Mononuclear cell (primary cell): ENCODE results near the gene AMD1. TPM values are rescaled to one million over a fixed set of nuclear protein-coding genes. Genes with fewer than 3 reads are reported as not detected.
"Not testable (repeated sequence)": the region's sequence is repeated elsewhere in the genome, so short reads cannot be mapped to it uniquely, and the experiment has no call there.

Experiments used
- H3K27me3 ChIP-seq: 2 replicates; pipeline ENCODE4 v1.6.0; 2011; ENCODE audit warnings: low read length, control low read depth; ENCODE audit not compliant: insufficient read depth
- H3K4me1 ChIP-seq: 2 replicates; pipeline ENCODE4 v1.5.1; 2011; ENCODE audit warnings: mild to moderate bottlenecking, low read length, control low read depth; ENCODE audit not compliant: insufficient read depth
- H3K4me3 ChIP-seq: 2 replicates; pipeline ENCODE4 v1.5.1; 2011; ENCODE audit warnings: mild to moderate bottlenecking, low read length, moderate library complexity
- H3K9me3 ChIP-seq: 2 replicates; pipeline ENCODE4 v1.5.1; 2011; ENCODE audit warnings: low read depth, mild to moderate bottlenecking, control low read depth, low read length
- total RNA-seq: library from RNA; depleted of rRNA; stranded (reverse); fragments of >200 nt; gene quantifications from one replicate; pipeline ENCODE4 v1.2.3, GENCODE V29; 2012

AMD1 gene
- total RNA-seq, 1 donor: 245 TPM

GRCh38 chr6:110886555-110887167, 12.1 kb downstream of the AMD1 start:
- peaks cover 57% of the 10 kb centered on the region for H3K4me1 ChIP-seq
- H3K4me3 ChIP-seq: no peak overlapping the region
- H3K9me3 ChIP-seq: no peaks in the 10 kb centered on the region
- no peaks in the 10 kb centered on the region for H3K27me3 ChIP-seq

GRCh38 chr6:110890288-110890687, 15.7 kb downstream of the AMD1 start:
- no peaks in the 10 kb centered on the region for H3K9me3 ChIP-seq
- H3K4me1 ChIP-seq: peaks cover 23% of the 10 kb centered on the region
- H3K4me3 ChIP-seq: no peak overlapping the region
- H3K27me3 ChIP-seq: no peaks in the 10 kb centered on the region

- H3K27me3 ChIP-seq: no peaks in the 10 kb centered on the region
- H3K4me1 ChIP-seq: no peaks in the 10 kb centered on the region
- H3K4me3 ChIP-seq: no peak overlapping the region
- H3K9me3 ChIP-seq: no peaks in the 10 kb centered on the region
These were observed 21.5 kb downstream of the AMD1 start for GRCh38 chr6:110895907-110896608.

GRCh38 chr6:110897433-110897832, 22.8 kb downstream of the AMD1 start:
- no peaks in the 10 kb centered on the region for H3K9me3 ChIP-seq
- H3K4me3 ChIP-seq: no peak overlapping the region
- H3K27me3 ChIP-seq: no peaks in the 10 kb centered on the region
- H3K4me1 ChIP-seq: no peaks in the 10 kb centered on the region

- H3K4me1 ChIP-seq: no peaks in the 10 kb centered on the region
- no peak overlapping the region for H3K4me3 ChIP-seq
- H3K27me3 ChIP-seq: no peaks in the 10 kb centered on the region
- no peaks in the 10 kb centered on the region for H3K9me3 ChIP-seq
These were observed 23.5 kb downstream of the AMD1 start for GRCh38 chr6:110898111-110898510.

- Histone ChIP-seq H3K4me1 (no peaks in the 10 kb centered on the region), H3K9me3 (peaks cover under 1% of the 10 kb centered on the region), H3K27me3 (no peaks in the 10 kb centered on the region), H3K4me3 (no peak overlapping the region)
These were observed 25.5 kb downstream of the AMD1 start for GRCh38 chr6:110900028-110900598.

- H3K4me3 ChIP-seq, H3K4me1 ChIP-seq, H3K9me3 ChIP-seq, H3K27me3 ChIP-seq: not testable (repeated sequence)
These were observed 27.0 kb downstream of the AMD1 start for GRCh38 chr6:110901601-110902000.

- Histone ChIP-seq H3K4me1 (no peaks in the 10 kb centered on the region), H3K9me3 (peaks cover 5% of the 10 kb centered on the region), H3K4me3 (no peak overlapping the region), H3K27me3 (no peaks in the 10 kb centered on the region)
These were observed 27.5 kb downstream of the AMD1 start for GRCh38 chr6:110902091-110902490.

- H3K4me3 ChIP-seq, H3K9me3 ChIP-seq, H3K27me3 ChIP-seq, H3K4me1 ChIP-seq: not testable (repeated sequence)
These were observed 31.7 kb downstream of the AMD1 start for GRCh38 chr6:110906273-110906672.

GRCh38 chr6:110930781-110931180, 56.2 kb downstream of the AMD1 start:
- H3K4me3 ChIP-seq: no peak overlapping the region
- peaks cover 33% of the 10 kb centered on the region for H3K4me1 ChIP-seq
- no peaks in the 10 kb centered on the region for H3K27me3 ChIP-seq
- no peaks in the 10 kb centered on the region for H3K9me3 ChIP-seq

GRCh38 chr6:110933912-110934311, 59.3 kb downstream of the AMD1 start:
- Histone ChIP-seq H3K9me3 (no peaks in the 10 kb centered on the region), H3K27me3 (no peaks in the 10 kb centered on the region), H3K4me3 (no peak overlapping the region), H3K4me1 (peaks cover 33% of the 10 kb centered on the region)

- Histone ChIP-seq H3K27me3 (no peaks in the 10 kb centered on the region), H3K4me1 (peaks cover 30% of the 10 kb centered on the region), H3K9me3 (no peaks in the 10 kb centered on the region), H3K4me3 (no peak overlapping the region)
These were observed 59.9 kb downstream of the AMD1 start for GRCh38 chr6:110934381-110934898.

- Histone ChIP-seq H3K4me3 (no peak overlapping the region), H3K4me1 (peaks cover 23% of the 10 kb centered on the region), H3K9me3 (no peaks in the 10 kb centered on the region), H3K27me3 (no peaks in the 10 kb centered on the region)
These were observed 60.6 kb downstream of the AMD1 start for GRCh38 chr6:110935171-110935570.

- H3K27me3 ChIP-seq: no peaks in the 10 kb centered on the region
- no peak overlapping the region for H3K4me3 ChIP-seq
- H3K9me3 ChIP-seq: no peaks in the 10 kb centered on the region
- H3K4me1 ChIP-seq: peaks cover 15% of the 10 kb centered on the region
These were observed 63.6 kb downstream of the AMD1 start for GRCh38 chr6:110938171-110938570.

- peaks cover 8% of the 10 kb centered on the region for H3K4me1 ChIP-seq
- H3K9me3 ChIP-seq: no peaks in the 10 kb centered on the region
These were observed 65.0 kb downstream of the AMD1 start for GRCh38 chr6:110939429-110940200.

More at GRCh38 chr6:110939429-110940200, 65.0 kb downstream of the AMD1 start:
- Histone ChIP-seq H3K4me3 (no peak overlapping the region), H3K27me3 (no peaks in the 10 kb centered on the region)
